GM21619 (cell line): ENCODE results near the gene MGAT3.

Experiments
- ATAC-seq: cut with Tn5 transposase; IDR thresholded peaks from one replicate; pipeline ENCODE4 v1.9.1; 2021; ENCODE audit not compliant: unreplicated experiment

MGAT3 gene

DNA sequence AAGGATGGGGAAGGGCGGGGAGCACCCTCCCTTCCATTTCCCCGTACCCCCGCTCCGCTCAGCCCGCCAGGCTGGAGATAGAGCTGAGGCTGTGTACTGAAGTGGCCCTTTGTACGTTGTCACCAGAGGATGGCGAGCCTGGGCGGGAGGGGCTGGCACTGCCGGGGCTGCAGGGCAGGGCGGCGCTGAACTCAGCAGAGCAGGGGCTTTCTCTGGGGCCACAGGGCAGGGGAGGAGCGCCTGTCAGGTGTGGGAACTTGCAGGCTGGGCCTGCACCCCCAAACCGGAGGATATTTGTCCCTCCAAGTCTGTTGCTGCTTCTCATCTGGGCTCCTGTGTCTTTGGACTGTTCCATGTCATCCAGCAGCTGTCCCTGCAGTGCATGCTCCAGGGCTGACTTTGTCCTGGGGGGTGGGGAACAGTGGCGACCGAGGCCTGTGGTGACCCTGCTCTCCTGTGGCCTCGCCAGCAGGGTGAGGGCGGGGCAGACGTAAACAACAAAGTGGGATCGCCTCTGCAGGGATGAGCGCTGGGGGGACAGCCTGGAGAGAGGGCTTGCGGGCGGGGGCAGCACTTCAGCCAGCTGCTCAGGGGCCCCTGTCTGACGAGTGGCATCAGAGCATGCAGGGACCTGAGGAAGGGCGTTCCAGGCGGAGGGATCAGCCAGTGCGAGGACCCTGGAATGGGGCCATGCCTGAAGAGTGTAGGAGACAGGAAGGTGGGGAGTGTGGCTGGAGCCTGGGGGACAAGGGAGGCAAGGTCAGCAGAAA, 13.1 kb downstream of the MGAT3 start:
- ATAC-seq: no peak

DNA sequence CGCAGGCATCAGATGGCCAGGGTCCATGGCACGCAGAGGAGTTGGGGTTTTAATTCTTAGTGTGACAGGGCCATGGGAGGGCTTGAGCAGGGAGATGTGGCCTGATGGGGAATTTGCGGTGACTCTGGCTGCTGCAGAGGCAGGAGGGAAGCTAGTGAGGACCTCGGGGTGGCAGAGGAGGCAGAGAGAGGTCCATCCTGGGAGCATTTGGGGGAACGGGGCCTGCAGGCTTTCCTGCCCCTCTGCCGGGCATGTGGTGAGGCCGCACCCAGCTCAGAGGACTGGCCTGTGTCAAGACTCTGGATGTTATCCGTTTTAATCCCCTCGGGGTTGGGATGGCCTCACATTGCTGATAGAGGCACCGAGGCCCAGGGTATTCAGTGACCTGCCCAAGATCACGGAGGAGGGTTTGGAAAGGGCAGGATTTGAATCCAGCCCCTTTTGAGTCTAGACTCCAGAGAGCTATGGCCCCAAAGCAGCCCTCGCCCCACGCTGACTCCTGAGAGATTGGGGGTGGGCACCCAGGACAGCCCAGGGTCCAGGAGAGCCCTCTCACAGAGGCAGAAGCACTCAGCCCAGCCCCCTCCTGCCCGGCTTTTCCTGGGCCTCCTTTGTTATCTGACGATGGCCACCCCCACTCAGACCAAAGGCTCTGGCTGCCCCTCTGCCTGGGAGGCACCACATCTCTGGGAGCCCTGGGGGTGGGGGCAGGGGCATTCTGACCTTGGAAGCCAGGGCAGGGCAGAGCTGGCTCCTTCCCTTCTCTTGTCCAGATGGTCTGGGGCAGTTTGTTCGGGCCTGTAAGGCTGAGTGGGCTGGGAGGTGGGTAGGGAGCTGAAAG, 13.9 kb downstream of the MGAT3 start:
- no peak for ATAC-seq

DNA sequence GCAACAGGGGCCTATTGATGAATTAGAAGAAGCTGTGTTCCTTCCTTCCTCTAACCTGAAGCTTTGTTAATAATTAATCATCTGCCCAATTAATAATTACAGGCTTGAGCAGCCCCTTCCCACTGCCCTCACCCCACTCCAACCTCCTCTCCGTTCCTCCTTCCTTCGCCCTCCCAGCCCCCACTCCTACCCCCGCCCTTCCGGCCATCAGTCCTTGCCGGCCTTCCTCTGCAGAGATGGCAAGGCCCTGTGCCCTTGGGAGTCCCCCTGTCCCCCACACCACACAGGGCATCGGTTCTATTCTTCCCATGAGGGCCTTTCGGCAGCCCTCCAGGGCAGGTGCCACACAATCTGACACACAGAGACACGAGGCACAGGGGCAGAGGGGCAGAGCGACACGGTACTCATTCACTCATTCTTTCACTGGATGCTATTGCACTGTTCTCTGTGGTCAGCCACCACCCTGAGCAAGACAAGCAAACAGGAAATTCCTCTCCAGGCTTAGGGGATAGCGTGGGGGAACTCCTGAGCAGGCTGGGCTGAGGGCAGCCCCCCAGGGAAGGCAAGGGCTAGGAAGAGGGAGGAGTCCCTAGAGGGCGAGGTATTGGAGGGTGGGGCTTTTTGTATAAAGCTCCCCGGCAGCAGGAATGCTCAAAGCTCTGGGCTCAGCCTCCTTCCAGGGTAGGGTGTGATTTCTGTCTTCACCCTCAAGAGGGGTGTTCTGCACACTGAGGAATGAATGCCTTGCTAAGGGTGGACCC, 14.7 kb downstream of the MGAT3 start:
- ATAC-seq: peak; percentile 56

- ATAC-seq: no peak
Measured at GRCh38 chr22:39472570-39473556, 16.1 kb downstream of the MGAT3 start.

- ATAC-seq: no peak
Measured at GRCh38 chr22:39473851-39474250, 17.0 kb downstream of the MGAT3 start.

GRCh38 chr22:39474351-39475111, 17.7 kb downstream of the MGAT3 start:
- ATAC-seq: no peak

GRCh38 chr22:39475337-39475736, 18.5 kb downstream of the MGAT3 start:
- ATAC-seq: no peak

DNA sequence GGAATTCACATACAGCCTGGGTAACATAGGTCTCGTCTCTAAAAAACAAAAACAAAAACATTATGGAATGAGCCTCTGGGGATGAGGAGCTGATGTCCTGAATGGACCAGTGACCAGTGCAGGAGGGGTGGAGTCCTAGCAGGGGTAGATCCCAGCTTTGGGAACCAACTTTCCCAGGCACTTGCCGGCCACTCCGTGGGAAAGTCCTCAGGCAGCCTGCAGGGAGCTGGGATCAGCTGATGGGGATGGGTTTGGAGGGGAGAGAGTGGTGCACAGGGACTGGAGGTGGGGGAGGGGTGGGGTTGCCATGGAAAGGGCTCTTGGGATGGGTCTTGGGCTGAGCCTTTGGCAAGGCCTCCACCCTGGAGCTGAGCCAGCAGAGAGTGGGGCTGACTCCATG, 19.1 kb downstream of the MGAT3 start:
- no peak for ATAC-seq

- ATAC-seq: no peak
Measured at GRCh38 chr22:39476664-39477063, 19.9 kb downstream of the MGAT3 start.

GRCh38 chr22:39477542-39477941, 20.7 kb downstream of the MGAT3 start:
- no peak for ATAC-seq

DNA sequence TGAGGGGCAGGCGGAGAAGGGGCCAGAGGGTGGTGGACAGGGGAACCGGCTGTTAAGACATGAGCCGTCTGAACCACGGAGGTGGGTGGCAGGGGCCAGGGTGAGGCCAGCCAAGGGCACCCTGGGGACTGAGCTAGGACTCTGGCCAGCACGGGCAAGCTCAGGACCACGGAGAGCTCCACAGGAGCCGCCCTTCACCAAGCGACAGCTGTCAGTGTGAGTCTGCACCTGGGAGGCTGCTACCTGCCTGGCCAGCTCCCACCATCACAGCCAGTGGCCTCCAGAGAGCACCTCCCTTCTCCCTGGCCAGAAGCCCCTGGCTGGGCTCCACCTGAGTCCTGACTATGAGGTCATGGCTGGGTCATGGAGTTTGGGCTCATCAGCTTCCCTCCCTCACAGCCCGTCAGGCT, 21.6 kb downstream of the MGAT3 start:
- ATAC-seq: no peak

GRCh38 chr22:39479254-39479653, 22.4 kb downstream of the MGAT3 start:
- no peak for ATAC-seq

DNA sequence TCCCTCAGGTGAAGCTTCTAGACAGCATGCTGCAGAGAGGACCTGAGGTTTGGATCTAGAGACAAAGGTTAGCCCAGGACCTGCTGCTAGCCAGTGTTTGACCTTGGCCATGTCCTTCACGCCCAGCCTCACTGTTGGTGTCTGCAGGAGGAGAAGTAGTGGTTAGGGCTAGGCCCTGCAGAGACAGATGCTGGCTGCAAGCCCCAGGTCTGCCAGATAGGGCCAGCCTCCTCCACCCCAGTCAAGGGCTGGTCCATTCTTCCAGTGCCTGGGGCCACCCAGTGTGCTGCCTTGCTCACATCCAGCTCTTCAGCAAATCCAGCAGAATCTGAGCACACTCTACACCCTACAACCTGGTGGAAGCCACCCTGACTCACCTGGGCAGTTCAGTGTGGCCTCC, 23.7 kb downstream of the MGAT3 start:
- no peak for ATAC-seq

- no peak for ATAC-seq
Measured at GRCh38 chr22:39481054-39481453, 24.2 kb downstream of the MGAT3 start.

DNA sequence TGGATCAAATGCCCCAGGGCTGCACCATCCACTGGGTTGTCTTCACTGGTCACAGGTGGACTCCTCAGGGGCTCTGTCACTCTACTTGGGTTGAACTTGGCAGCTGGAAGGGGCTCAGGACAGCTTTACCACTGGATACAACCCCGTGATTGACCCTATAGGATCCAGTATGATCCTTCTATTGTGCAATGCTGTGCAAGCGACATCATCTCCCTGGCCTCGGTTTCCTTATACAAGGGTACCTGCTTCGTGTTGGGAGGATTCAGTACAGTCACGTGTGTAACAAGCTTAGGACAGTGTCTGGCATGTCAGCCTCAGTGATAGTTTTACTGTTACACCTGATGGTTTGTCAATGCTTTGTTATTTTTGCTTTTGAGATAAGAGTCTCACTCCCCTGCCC, 24.8 kb downstream of the MGAT3 start:
- ATAC-seq: no peak

DNA sequence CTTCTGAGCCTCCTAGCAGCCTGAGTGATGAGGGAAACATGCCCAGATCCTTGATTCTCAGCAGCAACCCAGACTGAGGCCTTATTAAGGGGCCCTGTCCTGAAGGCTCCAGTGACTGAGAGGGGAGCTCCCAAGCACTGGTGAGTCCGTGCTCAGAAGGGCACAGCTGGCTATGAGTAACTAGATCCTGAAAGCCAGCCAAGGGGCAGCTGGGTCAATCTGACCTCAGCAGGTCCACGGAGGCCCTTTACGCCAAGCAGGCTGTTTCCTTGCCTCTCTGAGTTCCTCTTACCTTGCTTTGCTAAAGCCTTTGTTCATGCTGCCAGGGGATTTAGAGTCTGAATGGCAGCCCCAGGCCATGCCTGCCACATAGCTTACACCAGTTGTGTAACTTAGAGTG, 26.0 kb downstream of the MGAT3 start:
- ATAC-seq: no peak

- ATAC-seq: no peak
Measured at GRCh38 chr22:39486951-39487825, 30.4 kb downstream of the MGAT3 start.

- ATAC-seq: no peak
Measured at GRCh38 chr22:39487826-39488520, 31.2 kb downstream of the MGAT3 start.
